Testis (tissue), 3 donors: ENCODE results near the gene NFIX. TPM values are rescaled to one million over a fixed set of nuclear protein-coding genes. Genes with fewer than 3 reads are reported as not detected.

Source experiments
- DNase-seq: peaks from one replicate; pipeline ENCODE4 v3.0.0-alpha.2; 2019
- H3K27ac ChIP-seq, 2 donors: fragments of 200-600 bp; sonication (generic); one replicate each; pipeline ENCODE4 v1.5.1; 2019
- H3K27me3 ChIP-seq: fragments of 200-600 bp; sonication (generic); one replicate; pipeline ENCODE4 v1.5.1; 2019
- H3K36me3 ChIP-seq: fragments of 200-600 bp; sonication (generic); one replicate; pipeline ENCODE4 v1.5.1; 2017; ENCODE audit warnings: low read depth; ENCODE audit errors: missing control alignments
- H3K4me1 ChIP-seq: fragments of 200-600 bp; sonication (generic); one replicate; pipeline ENCODE4 v1.5.1; 2019
- H3K4me3 ChIP-seq, 2 donors: fragments of 200-600 bp; sonication (generic); one replicate each; pipeline ENCODE4 v1.5.1; 2017 to 2019
- H3K9me3 ChIP-seq: fragments of 200-600 bp; sonication (generic); one replicate; pipeline ENCODE4 v1.5.1; 2017
- POLR2A ChIP-seq: fragments of 450-650 bp; IDR thresholded peaks from one replicate; pipeline ENCODE4 v1.6.1; 2017; ENCODE audit warnings: antibody characterized with exemption, mild to moderate bottlenecking, moderate library complexity
- WGBS, 2 donors: methylation state at CpG; one replicate each; pipeline ENCODE4 v1.1.5; 2018; 5-methylcytosine and 5-hydroxymethylcytosine counted together
- intact Hi-C: fragments of 100-400 bp; cut with DNase I; formaldehyde crosslinking; loops from one replicate; pipeline ENCODE4 v1.15.1; 2023; ENCODE audit warnings: low total_unique reads
- polyA plus RNA-seq: library from polyadenylated mRNA; stranded (reverse); fragments of 350-450 nt; fragmentation: Illumina TruSeq; extraction: RNeasy Lipid Tissue Mini Kit (QIAGEN cat#74804); gene quantifications from one replicate; pipeline ENCODE4 v1.2.3, GENCODE V29; 2014; ENCODE audit warnings: low read depth, low replicate concordance; ENCODE audit not compliant: insufficient read depth
- total RNA-seq, 2 donors: library from RNA; depleted of rRNA; stranded (reverse); fragments of >200 nt; gene quantifications; one replicate each; pipeline ENCODE4 v1.2.3, GENCODE V29; 2016
- TF ChIP-seq, protein P1 (sequence below), 3 experiments: fragments of 450-650 bp in 2 of 3; fragments of 200-600 bp in 1 of 3; sonication (generic) in 1 of 3; IDR thresholded peaks; one replicate each; pipeline ENCODE4 v1.5.1; 2016 to 2019; ENCODE audit warnings: antibody characterized with exemption in 3 of 3, mild to moderate bottlenecking in 2 of 3, moderate library complexity in 1 of 3

NFIX gene
- total and polyA plus RNA-seq, 3 donors from 2014 or later, result 47.4 to 62.4 (median 51.7) TPM

DNA sequence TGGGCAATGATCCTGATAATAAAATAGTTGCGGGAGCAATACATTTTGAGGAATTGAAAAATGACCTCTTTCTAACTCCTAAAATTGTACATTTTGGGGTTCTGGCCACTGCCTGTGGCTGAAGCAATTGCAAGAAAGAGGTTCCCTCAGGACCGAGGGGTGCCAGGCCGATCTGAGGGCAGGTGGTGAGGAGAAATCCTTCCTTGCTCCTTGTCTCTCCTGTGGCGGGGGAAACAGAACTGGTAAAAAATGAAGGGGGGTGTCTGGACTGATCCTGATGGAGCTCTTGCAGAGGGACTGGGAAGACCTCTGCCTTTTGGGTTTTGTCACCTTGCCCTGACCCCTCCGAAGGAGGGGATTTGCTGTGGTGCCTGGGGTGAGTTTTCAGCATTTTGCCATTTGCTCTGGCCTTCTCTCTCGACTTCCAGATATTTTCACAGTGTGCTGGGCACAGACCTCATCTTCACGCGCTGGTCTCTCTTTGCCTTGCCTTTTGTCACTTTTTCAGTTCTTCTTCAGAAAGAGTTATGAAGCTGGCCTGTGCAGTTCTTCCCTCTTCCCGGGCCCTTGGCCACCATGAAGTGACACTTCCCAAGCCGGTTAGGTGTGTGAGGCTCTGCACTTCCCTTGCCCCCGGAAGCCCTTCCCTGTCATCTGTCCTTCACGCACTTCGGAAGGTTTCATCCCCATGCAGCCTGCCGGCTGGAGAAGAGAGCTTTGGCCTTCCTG, 22.2 kb downstream of the NFIX start:
- Histone ChIP-seq H3K27ac (peak overlapping the region; percentile 77 to 88), H3K9me3 (no peaks in the 10 kb centered on the region), H3K4me3 (no peak overlapping the region), H3K36me3 (no peaks in the 10 kb centered on the region), H3K4me1 (peaks cover 69% of the 10 kb centered on the region), H3K27me3 (no peaks in the 10 kb centered on the region)
- TF ChIP-seq, protein P1, sequence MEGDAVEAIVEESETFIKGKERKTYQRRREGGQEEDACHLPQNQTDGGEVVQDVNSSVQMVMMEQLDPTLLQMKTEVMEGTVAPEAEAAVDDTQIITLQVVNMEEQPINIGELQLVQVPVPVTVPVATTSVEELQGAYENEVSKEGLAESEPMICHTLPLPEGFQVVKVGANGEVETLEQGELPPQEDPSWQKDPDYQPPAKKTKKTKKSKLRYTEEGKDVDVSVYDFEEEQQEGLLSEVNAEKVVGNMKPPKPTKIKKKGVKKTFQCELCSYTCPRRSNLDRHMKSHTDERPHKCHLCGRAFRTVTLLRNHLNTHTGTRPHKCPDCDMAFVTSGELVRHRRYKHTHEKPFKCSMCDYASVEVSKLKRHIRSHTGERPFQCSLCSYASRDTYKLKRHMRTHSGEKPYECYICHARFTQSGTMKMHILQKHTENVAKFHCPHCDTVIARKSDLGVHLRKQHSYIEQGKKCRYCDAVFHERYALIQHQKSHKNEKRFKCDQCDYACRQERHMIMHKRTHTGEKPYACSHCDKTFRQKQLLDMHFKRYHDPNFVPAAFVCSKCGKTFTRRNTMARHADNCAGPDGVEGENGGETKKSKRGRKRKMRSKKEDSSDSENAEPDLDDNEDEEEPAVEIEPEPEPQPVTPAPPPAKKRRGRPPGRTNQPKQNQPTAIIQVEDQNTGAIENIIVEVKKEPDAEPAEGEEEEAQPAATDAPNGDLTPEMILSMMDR (IDR thresholded peaks at IDR 0.05), result no peak
- no peak for TF ChIP-seq POLR2A
- intact Hi-C loops, result no loop called here
- WGBS, 2 donors, result 38 to 56% methylated on average over 14 of the region's 14 CpGs
- no peak for DNase-seq

GRCh38 chr19:13018035-13018914, 23.0 kb downstream of the NFIX start:
- TF ChIP-seq, protein P1 (IDR thresholded peaks at IDR 0.05), result no peak
- TF ChIP-seq POLR2A, result no peak
- intact Hi-C loops, result no loop called here

GRCh38 chr19:13019332-13019731, 24.1 kb downstream of the NFIX start:
- no peak overlapping the region for H3K4me3 ChIP-seq

More at GRCh38 chr19:13018035-13018914, 23.0 kb downstream of the NFIX start:
- peak; percentile 80 for DNase-seq
- Histone ChIP-seq H3K27me3 (no peaks in the 10 kb centered on the region), H3K27ac (peak overlapping the region; percentile 77 to 88), H3K4me3 (no peak overlapping the region), H3K9me3 (no peaks in the 10 kb centered on the region), H3K4me1 (peaks cover 65% of the 10 kb centered on the region), H3K36me3 (no peaks in the 10 kb centered on the region)
- WGBS, 2 donors, result 26 to 41% methylated on average over 20 to 21 of the region's 21 CpGs

DNA sequence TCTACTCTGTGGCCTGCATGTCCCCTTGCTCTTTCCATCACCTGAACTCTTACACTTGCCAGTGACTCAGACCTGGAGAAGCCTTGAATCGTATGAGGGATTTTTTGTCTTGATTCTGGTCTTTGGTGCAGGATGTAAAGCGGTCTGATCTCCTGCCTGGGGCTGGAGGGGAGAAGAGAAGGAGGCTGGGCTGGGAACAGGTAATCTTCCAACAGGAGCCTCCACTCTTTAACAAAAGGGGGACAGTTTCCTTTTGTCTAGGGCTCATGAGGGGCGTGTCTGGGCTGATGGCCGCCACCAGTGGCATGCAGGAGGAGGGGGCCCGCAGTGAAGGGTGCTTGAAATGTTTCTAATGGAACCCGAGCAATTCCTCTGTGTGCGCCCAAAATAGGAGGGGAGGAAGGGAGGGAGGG, 24.7 kb downstream of the NFIX start:
- 57 to 64% methylated on average over 7 of the region's 7 CpGs for WGBS, 2 donors
- TF ChIP-seq POLR2A, result no peak
- TF ChIP-seq, protein P1 (IDR thresholded peaks at IDR 0.05), result no peak
- Histone ChIP-seq H3K27me3 (no peaks in the 10 kb centered on the region), H3K36me3 (no peaks in the 10 kb centered on the region), H3K9me3 (no peaks in the 10 kb centered on the region), H3K4me1 (peaks cover 58% of the 10 kb centered on the region), H3K4me3 (no peak overlapping the region), H3K27ac (peak overlapping the region; percentile 77 to 88)
- intact Hi-C loops, result no loop called here
- no peak for DNase-seq

More at GRCh38 chr19:13019332-13019731, 24.1 kb downstream of the NFIX start:
- no peak for TF ChIP-seq POLR2A
- TF ChIP-seq, protein P1 (IDR thresholded peaks at IDR 0.05), result no peak
- 42 to 51% methylated on average over 4 of the region's 4 CpGs for WGBS, 2 donors
- no peak for DNase-seq
- H3K27ac ChIP-seq, result peak overlapping the region; percentile 77 to 88
- no peaks in the 10 kb centered on the region for H3K9me3 ChIP-seq
- no peaks in the 10 kb centered on the region for H3K27me3 ChIP-seq
- no peaks in the 10 kb centered on the region for H3K36me3 ChIP-seq
- intact Hi-C loops, result no loop called here
- H3K4me1 ChIP-seq, result peaks cover 65% of the 10 kb centered on the region
